Measurements from ENCODE around the gene CLIP2. TPM values are rescaled to one million over a fixed set of nuclear protein-coding genes. Genes with fewer than 3 reads are reported as not detected.
"Not testable (repeated sequence)": the region's sequence is repeated elsewhere in the genome, so short reads cannot be mapped to it uniquely, and the experiment has no call there.

CLIP2 gene
- polyA plus RNA-seq, 1 of the 3 experiments (the other 2 are of a cell fraction), result 14.3 TPM

GRCh38 chr7:74248156-74248555, 41.1 kb upstream of the CLIP2 start:
- CTCF ChIA-PET, result interaction anchor here (1.1 to 2.1 kb wide), 3 partner anchors 42 to 153 kb away, joined by 4 to 5 read pairs (median 5); no protein-coding TSS in a partner anchor
- POLR2A ChIA-PET, result no interaction called here

GRCh38 chr7:74249058-74249457, 40.1 kb upstream of the CLIP2 start:
- H3K9ac ChIP-seq; H4K20me1 ChIP-seq (ENCODE audit: insufficient read depth); H3K4me3 ChIP-seq (ENCODE audit: low read depth in 2 of 2, low read length in 1 of 2); H2AFZ ChIP-seq (ENCODE audit: low read depth); H3K9me2 ChIP-seq; H3K27me3 ChIP-seq (ENCODE audit: insufficient read depth); H3K4me1 ChIP-seq (ENCODE audit: control insufficient read depth in 1 of 2, insufficient read depth in 2 of 2, low read depth in 1 of 2, low read length in 1 of 2); DNase-seq; H3K27ac ChIP-seq (ENCODE audit: low read depth in 2 of 2, low read length in 1 of 2); H3K9me3 ChIP-seq; H3K4me2 ChIP-seq: not testable (repeated sequence)
- CTCF ChIA-PET, result interaction anchor here (1.1 to 2.1 kb wide), 4 partner anchors 14 to 152 kb away, joined by 3 to 5 read pairs (median 4); no protein-coding TSS in a partner anchor
- POLR2A ChIA-PET, result interaction anchor here (0.6 kb wide), 1 partner anchor 151 kb away, joined by 4 read pairs; no protein-coding TSS in a partner anchor
- peaks cover 6 to 48% of the 10 kb centered on the region in 2 experiments for H3K36me3 ChIP-seq (replicated peaks in 1 of 2; ENCODE audit: control insufficient read depth in 1 of 2, insufficient read depth in 2 of 2, low read length in 1 of 2)
- H3F3A ChIP-seq (replicated peaks; ENCODE audit: insufficient read depth), result peaks cover 14% of the 10 kb centered on the region
- peaks cover 25% of the 10 kb centered on the region for H3K79me2 ChIP-seq (ENCODE audit: insufficient read depth)
- WGBS (ENCODE audit: low lambda C conversion rate), result 98% methylated on average over 10 of the region's 10 CpGs

More at GRCh38 chr7:74248156-74248555, 41.1 kb upstream of the CLIP2 start:
- Histone ChIP-seq H2AFZ (ENCODE audit: low read depth) (no peak overlapping the region), H3K9me3 (no peaks in the 10 kb centered on the region), H3K27me3 (ENCODE audit: insufficient read depth) (no peaks in the 10 kb centered on the region), H3K79me2 (ENCODE audit: insufficient read depth) (peaks cover 16% of the 10 kb centered on the region), H3K36me3 (replicated peaks in 1 of 2; ENCODE audit: control insufficient read depth in 1 of 2, insufficient read depth in 2 of 2, low read length in 1 of 2) (peaks cover 10 to 55% of the 10 kb centered on the region in 2 experiments), H3K27ac (ENCODE audit: low read depth in 2 of 2, low read length in 1 of 2) (no peak overlapping the region), H3K9me2 (no peaks in the 10 kb centered on the region), H3K4me2 (no peak overlapping the region), H3K4me3 (ENCODE audit: low read depth in 2 of 2, low read length in 1 of 2) (no peak overlapping the region), H3K9ac (no peak overlapping the region), H4K20me1 (ENCODE audit: insufficient read depth) (no peaks in the 10 kb centered on the region), H3F3A (replicated peaks; ENCODE audit: insufficient read depth) (peaks cover 14% of the 10 kb centered on the region), H3K4me1 (ENCODE audit: control insufficient read depth in 1 of 2, insufficient read depth in 2 of 2, low read depth in 1 of 2, low read length in 1 of 2) (peaks cover 3% of the 10 kb centered on the region in 2 experiments; a peak in 1 of 4 replicates)
- 97% methylated on average over 6 of the region's 6 CpGs for WGBS (ENCODE audit: low lambda C conversion rate)
- no peak for TF ChIP-seq SIN3A (IDR thresholded peaks at IDR 0.05; ENCODE audit: borderline replicate concordance, low read depth, low read length)
- no peak for TF ChIP-seq NRF1 (IDR thresholded peaks at IDR 0.05; ENCODE audit: low read depth, low read length)
- TF ChIP-seq EZH2phosphoT487 (IDR thresholded peaks at IDR 0.05; ENCODE audit: borderline replicate concordance, low read depth), result no peak
- DNase-seq, result no peak

- Histone ChIP-seq H3K79me2 (ENCODE audit: insufficient read depth) (peaks cover 36% of the 10 kb centered on the region), H3K4me2 (peak overlapping the region; percentile 92), H3F3A (replicated peaks; ENCODE audit: insufficient read depth) (peaks cover 18% of the 10 kb centered on the region), H3K9ac (peak overlapping the region; percentile 91; the same call in 1 of the 2 replicates), H3K4me1 (ENCODE audit: control insufficient read depth in 1 of 2, insufficient read depth in 2 of 2, low read depth in 1 of 2, low read length in 1 of 2) (peaks cover 5 to 6% of the 10 kb centered on the region in 2 experiments; a peak in 1 of 4 replicates), H2AFZ (ENCODE audit: low read depth) (no peak overlapping the region), H3K9me3 (no peaks in the 10 kb centered on the region), H3K27me3 (ENCODE audit: insufficient read depth) (no peaks in the 10 kb centered on the region), H3K4me3 (ENCODE audit: low read depth in 2 of 2, low read length in 1 of 2) (peak overlapping the region in 1 of 2 experiments; percentile 82; a peak in 1 of 4 replicates), H3K9me2 (no peaks in the 10 kb centered on the region), H4K20me1 (ENCODE audit: insufficient read depth) (no peaks in the 10 kb centered on the region), H3K27ac (ENCODE audit: low read depth in 2 of 2, low read length in 1 of 2) (no peak overlapping the region), H3K36me3 (replicated peaks in 1 of 2; ENCODE audit: control insufficient read depth in 1 of 2, insufficient read depth in 2 of 2, low read length in 1 of 2) (peaks cover 4 to 33% of the 10 kb centered on the region in 2 experiments)
- POLR2A ChIA-PET, result no interaction called here
- TF ChIP-seq TCF12 (IDR thresholded peaks at IDR 0.05) (no peak), TEAD4 (IDR thresholded peaks at IDR 0.05; ENCODE audit: borderline replicate concordance, insufficient read depth) (no peak), PBX3 (IDR thresholded peaks at IDR 0.05) (no peak), NRF1 (IDR thresholded peaks at IDR 0.05; ENCODE audit: low read depth, low read length) (no peak), SIN3A (IDR thresholded peaks at IDR 0.05; ENCODE audit: borderline replicate concordance, low read depth, low read length) (no peak), ZBTB33 (IDR thresholded peaks at IDR 0.05; ENCODE audit: borderline replicate concordance, low read depth) (no peak), CHD2 (IDR thresholded peaks at IDR 0.05; ENCODE audit: low read length, partially characterized antibody) (no peak), TAF1 (IDR thresholded peaks at IDR 0.05; ENCODE audit: borderline replicate concordance, low read depth, low read length) (no peak), MEF2A (IDR thresholded peaks at IDR 0.05; ENCODE audit: borderline replicate concordance, low read depth) (no peak), YY1 (IDR thresholded peaks at IDR 0.05; ENCODE audit: low read depth) (no peak)
- TF ChIP-seq, protein P1, sequence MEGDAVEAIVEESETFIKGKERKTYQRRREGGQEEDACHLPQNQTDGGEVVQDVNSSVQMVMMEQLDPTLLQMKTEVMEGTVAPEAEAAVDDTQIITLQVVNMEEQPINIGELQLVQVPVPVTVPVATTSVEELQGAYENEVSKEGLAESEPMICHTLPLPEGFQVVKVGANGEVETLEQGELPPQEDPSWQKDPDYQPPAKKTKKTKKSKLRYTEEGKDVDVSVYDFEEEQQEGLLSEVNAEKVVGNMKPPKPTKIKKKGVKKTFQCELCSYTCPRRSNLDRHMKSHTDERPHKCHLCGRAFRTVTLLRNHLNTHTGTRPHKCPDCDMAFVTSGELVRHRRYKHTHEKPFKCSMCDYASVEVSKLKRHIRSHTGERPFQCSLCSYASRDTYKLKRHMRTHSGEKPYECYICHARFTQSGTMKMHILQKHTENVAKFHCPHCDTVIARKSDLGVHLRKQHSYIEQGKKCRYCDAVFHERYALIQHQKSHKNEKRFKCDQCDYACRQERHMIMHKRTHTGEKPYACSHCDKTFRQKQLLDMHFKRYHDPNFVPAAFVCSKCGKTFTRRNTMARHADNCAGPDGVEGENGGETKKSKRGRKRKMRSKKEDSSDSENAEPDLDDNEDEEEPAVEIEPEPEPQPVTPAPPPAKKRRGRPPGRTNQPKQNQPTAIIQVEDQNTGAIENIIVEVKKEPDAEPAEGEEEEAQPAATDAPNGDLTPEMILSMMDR (IDR thresholded peaks at IDR 0.05), result no peak
- TF ChIP-seq, protein P2, sequence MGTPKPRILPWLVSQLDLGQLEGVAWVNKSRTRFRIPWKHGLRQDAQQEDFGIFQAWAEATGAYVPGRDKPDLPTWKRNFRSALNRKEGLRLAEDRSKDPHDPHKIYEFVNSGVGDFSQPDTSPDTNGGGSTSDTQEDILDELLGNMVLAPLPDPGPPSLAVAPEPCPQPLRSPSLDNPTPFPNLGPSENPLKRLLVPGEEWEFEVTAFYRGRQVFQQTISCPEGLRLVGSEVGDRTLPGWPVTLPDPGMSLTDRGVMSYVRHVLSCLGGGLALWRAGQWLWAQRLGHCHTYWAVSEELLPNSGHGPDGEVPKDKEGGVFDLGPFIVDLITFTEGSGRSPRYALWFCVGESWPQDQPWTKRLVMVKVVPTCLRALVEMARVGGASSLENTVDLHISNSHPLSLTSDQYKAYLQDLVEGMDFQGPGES (IDR thresholded peaks at IDR 0.05; ENCODE audit: low read depth, low read length), result no peak
- 86% methylated on average over 5 of the region's 5 CpGs for WGBS (ENCODE audit: low lambda C conversion rate)
- DNase-seq, result no peak
- CTCF ChIA-PET, result interaction anchor here (0.6 to 2.5 kb wide), 6 partner anchors 36 to 431 kb away, joined by 4 to 14 read pairs (median 8); partner anchors contain the start of gene CLIP2
Measured at GRCh38 chr7:74252893-74253292, 36.3 kb upstream of the CLIP2 start.
